Hepatic stellate cell (primary cell): Measurements from ENCODE around the gene DNAH11.
"Not testable (repeated sequence)": the region's sequence is repeated elsewhere in the genome, so short reads cannot be mapped to it uniquely, and the experiment has no call there.

ENCODE experiments used
- DNase-seq: peaks from one replicate; pipeline ENCODE4 v3.0.0; 2011; ENCODE audit warnings: low spot score

DNAH11 gene

GRCh38 chr7:21708096-21708495, 165.3 kb downstream of the DNAH11 start:
- DNase-seq, result no peak

- DNase-seq, result no peak
These were observed 174.5 kb downstream of the DNAH11 start for GRCh38 chr7:21717323-21717722.

- no peak for DNase-seq
These were observed 175.6 kb downstream of the DNAH11 start for GRCh38 chr7:21718391-21718790.

GRCh38 chr7:21719846-21720245, 177.0 kb downstream of the DNAH11 start:
- DNase-seq, result no peak

- DNase-seq, result no peak
These were observed 179.5 kb downstream of the DNAH11 start for GRCh38 chr7:21722371-21722770.

GRCh38 chr7:21724562-21724961, 181.7 kb downstream of the DNAH11 start:
- no peak for DNase-seq

- DNase-seq, result no peak
These were observed 187.6 kb downstream of the DNAH11 start for GRCh38 chr7:21730399-21730798.

GRCh38 chr7:21731977-21732376, 189.1 kb downstream of the DNAH11 start:
- no peak for DNase-seq

GRCh38 chr7:21732956-21733355, 190.1 kb downstream of the DNAH11 start:
- not testable (repeated sequence) for DNase-seq

- no peak for DNase-seq
These were observed 191.0 kb downstream of the DNAH11 start for GRCh38 chr7:21733837-21734236.

GRCh38 chr7:21743493-21743892, 200.7 kb downstream of the DNAH11 start:
- DNase-seq, result no peak

GRCh38 chr7:21746949-21747348, 204.1 kb downstream of the DNAH11 start:
- DNase-seq, result no peak

GRCh38 chr7:21747806-21748205, 205.0 kb downstream of the DNAH11 start:
- no peak for DNase-seq

GRCh38 chr7:21749378-21749777, 206.5 kb downstream of the DNAH11 start:
- no peak for DNase-seq

GRCh38 chr7:21753071-21753470, 210.2 kb downstream of the DNAH11 start:
- no peak for DNase-seq

- DNase-seq, result no peak
These were observed 212.1 kb downstream of the DNAH11 start for GRCh38 chr7:21754963-21755362.

- no peak for DNase-seq
These were observed 214.9 kb downstream of the DNAH11 start for GRCh38 chr7:21757537-21758282.

GRCh38 chr7:21758286-21758685, 215.4 kb downstream of the DNAH11 start:
- no peak for DNase-seq

- no peak for DNase-seq
These were observed 219.6 kb downstream of the DNAH11 start for GRCh38 chr7:21762469-21762868.

- no peak for DNase-seq
These were observed 221.0 kb downstream of the DNAH11 start for GRCh38 chr7:21763818-21764217.

- DNase-seq, result no peak
These were observed 223.4 kb downstream of the DNAH11 start for GRCh38 chr7:21766218-21766617.

- DNase-seq, result peak; percentile 8
These were observed 224.6 kb downstream of the DNAH11 start for GRCh38 chr7:21767300-21767900.

GRCh38 chr7:21768279-21768678, 225.4 kb downstream of the DNAH11 start:
- DNase-seq, result no peak

GRCh38 chr7:21771266-21771665, 228.4 kb downstream of the DNAH11 start:
- no peak for DNase-seq
